Lung (tissue), 12 donors: Measurements from ENCODE around the gene SMIM29. TPM values are rescaled to one million over a fixed set of nuclear protein-coding genes. Genes with fewer than 3 reads are reported as not detected.

Source experiments
- ATAC-seq: fragments of 200-7000 bp; cut with Tn5 transposase; one replicate; pipeline ENCODE4 v1.9.1; 2020; ENCODE audit warnings: moderate number of reproducible peaks; ENCODE audit not compliant: insufficient read depth, low FRiP score
- DNase-seq, 3 donors: peaks; one replicate each; pipeline ENCODE4 v3.0.0-alpha.2; 2013 to 2017
- H3K27ac ChIP-seq, 2 donors: one replicate each; pipeline ENCODE4 v1.5.1; 2013; ENCODE audit warnings: mild to moderate bottlenecking in 2 of 2, moderate library complexity in 2 of 2, control low read depth in 1 of 2, inconsistent platforms in 1 of 2, low read depth in 1 of 2, low read length in 1 of 2
- H3K27me3 ChIP-seq, 3 donors: one replicate each; pipeline ENCODE4 v1.5.1; 2013; ENCODE audit warnings: low read length in 2 of 3; ENCODE audit not compliant: control insufficient read depth in 3 of 3, insufficient read depth in 3 of 3
- H3K36me3 ChIP-seq, 4 donors: one replicate each; pipeline ENCODE4 v1.5.1; 2013; ENCODE audit warnings: low read length in 4 of 4, mild to moderate bottlenecking in 1 of 4, moderate library complexity in 1 of 4; ENCODE audit not compliant: control insufficient read depth in 4 of 4, insufficient read depth in 4 of 4
- H3K4me1 ChIP-seq, 5 donors: one replicate each; pipeline ENCODE4 v1.5.1; 2013; ENCODE audit warnings: low read length in 5 of 5, mild to moderate bottlenecking in 2 of 5, moderate library complexity in 1 of 5; ENCODE audit not compliant: control insufficient read depth in 5 of 5, insufficient read depth in 5 of 5
- H3K4me3 ChIP-seq: one replicate; pipeline ENCODE4 v1.5.1; 2013; ENCODE audit warnings: mild to moderate bottlenecking, control low read depth, moderate library complexity
- H3K9ac ChIP-seq, 2 donors: one replicate each; pipeline ENCODE4 v1.5.1; 2013; ENCODE audit warnings: low read length in 2 of 2, control low read depth in 1 of 2; ENCODE audit not compliant: insufficient read depth in 1 of 2
- H3K9me3 ChIP-seq, 4 donors: one replicate each; pipeline ENCODE4 v1.5.1; 2013; ENCODE audit warnings: low read length in 3 of 4, mild to moderate bottlenecking in 1 of 4, moderate library complexity in 1 of 4; ENCODE audit not compliant: control insufficient read depth in 4 of 4, insufficient read depth in 3 of 4
- WGBS, 2 donors: extraction: QIAGEN DNeasy Blood & Tissue Kit; methylation state at CpG; one replicate each; pipeline ENCODE4 v1.1.7; 2013; 5-methylcytosine and 5-hydroxymethylcytosine counted together
- polyA plus RNA-seq, 2 donors: library from polyadenylated mRNA; stranded (reverse); fragments of 200-250 nt; gene quantifications; one replicate each; pipeline ENCODE4 v1.2.1, GENCODE V29; 2013
- total RNA-seq, 2 donors: library from RNA; depleted of rRNA in 1 of 2; stranded (reverse); fragments of >200 nt in 1 of 2; gene quantifications; one replicate each; pipeline ENCODE4 v1.2.1, GENCODE V29; 2014 to 2021
- TF ChIP-seq, protein P1 (sequence below): IDR thresholded peaks from 2 replicates; pipeline ENCODE4 v1.5.1; 2012; ENCODE audit warnings: mild to moderate bottlenecking; ENCODE audit errors: control extremely low read depth, extremely low read depth
- donor health status: control.
- donor health status: control.
- donor health status: Bipolar disorder and iron deficiency.
- donor health status: healthy.
- donor health status: DM: yes; HTN: yes; CAD: no.

SMIM29 gene
- total and polyA plus RNA-seq, 4 donors, result 8.5 to 122 (median 58.3) TPM

DNA sequence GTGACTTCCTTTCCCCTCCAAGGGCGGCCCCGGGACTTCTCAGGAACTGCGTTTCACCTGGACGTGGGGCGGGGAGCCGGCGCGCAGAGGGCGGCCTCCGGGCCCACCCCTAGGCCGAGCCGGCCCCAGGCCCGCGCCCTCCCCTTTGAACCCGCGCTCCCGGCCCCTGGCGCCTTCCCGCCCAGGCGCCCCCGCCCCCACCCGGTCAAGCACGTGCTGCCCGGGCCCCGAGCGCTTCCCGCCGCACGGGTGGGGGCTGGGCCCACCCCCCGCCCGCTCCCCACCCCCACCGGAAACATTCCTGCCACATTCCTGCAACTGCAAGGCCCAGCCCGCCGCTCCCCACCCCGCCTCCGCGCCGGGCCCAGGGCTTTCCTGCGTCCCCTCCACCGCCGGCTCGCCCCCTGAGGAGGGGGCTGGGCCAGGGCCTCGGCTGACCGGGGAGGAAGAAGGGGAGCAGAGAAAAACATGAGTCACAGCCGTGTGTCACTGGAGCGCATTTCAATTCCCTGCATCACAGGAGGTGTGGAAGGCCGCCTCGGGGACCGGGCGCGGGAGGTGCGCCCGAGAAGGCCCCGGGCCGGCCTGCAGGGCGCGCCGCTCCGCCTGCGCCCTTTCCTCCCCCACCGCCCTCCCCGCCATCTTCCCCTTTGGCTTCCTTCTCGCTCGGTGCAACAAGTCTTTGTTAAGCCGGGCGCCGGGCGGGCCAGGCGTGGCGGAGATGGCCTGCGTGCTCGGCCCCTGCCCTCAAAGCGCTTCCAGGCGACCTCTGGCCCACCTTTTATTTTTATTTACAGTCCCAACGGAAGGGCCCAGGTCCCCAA, 13.3 kb downstream of the SMIM29 start:
- Histone ChIP-seq H3K4me3 (peak overlapping the region; percentile 0), H3K9me3 (no peaks in the 10 kb centered on the region), H3K9ac (peak overlapping the region; percentile 19 to 49), H3K36me3 (peaks cover 0 to 1% (median 0%) of the 10 kb centered on the region in 4 donors), H3K4me1 (peaks cover 0 to 20% (median 8%) of the 10 kb centered on the region in 5 donors), H3K27ac (peak overlapping the region; percentile 21 to 94), H3K27me3 (no peaks in the 10 kb centered on the region)
- DNase-seq (peak; percentile 61 to 84 (median 79)), ATAC-seq (peak; percentile 51)
- 3 to 9% methylated on average over 30 to 75 of the region's 75 CpGs for WGBS, 2 donors
- TF ChIP-seq, protein P1, sequence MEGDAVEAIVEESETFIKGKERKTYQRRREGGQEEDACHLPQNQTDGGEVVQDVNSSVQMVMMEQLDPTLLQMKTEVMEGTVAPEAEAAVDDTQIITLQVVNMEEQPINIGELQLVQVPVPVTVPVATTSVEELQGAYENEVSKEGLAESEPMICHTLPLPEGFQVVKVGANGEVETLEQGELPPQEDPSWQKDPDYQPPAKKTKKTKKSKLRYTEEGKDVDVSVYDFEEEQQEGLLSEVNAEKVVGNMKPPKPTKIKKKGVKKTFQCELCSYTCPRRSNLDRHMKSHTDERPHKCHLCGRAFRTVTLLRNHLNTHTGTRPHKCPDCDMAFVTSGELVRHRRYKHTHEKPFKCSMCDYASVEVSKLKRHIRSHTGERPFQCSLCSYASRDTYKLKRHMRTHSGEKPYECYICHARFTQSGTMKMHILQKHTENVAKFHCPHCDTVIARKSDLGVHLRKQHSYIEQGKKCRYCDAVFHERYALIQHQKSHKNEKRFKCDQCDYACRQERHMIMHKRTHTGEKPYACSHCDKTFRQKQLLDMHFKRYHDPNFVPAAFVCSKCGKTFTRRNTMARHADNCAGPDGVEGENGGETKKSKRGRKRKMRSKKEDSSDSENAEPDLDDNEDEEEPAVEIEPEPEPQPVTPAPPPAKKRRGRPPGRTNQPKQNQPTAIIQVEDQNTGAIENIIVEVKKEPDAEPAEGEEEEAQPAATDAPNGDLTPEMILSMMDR, result no peak

DNA sequence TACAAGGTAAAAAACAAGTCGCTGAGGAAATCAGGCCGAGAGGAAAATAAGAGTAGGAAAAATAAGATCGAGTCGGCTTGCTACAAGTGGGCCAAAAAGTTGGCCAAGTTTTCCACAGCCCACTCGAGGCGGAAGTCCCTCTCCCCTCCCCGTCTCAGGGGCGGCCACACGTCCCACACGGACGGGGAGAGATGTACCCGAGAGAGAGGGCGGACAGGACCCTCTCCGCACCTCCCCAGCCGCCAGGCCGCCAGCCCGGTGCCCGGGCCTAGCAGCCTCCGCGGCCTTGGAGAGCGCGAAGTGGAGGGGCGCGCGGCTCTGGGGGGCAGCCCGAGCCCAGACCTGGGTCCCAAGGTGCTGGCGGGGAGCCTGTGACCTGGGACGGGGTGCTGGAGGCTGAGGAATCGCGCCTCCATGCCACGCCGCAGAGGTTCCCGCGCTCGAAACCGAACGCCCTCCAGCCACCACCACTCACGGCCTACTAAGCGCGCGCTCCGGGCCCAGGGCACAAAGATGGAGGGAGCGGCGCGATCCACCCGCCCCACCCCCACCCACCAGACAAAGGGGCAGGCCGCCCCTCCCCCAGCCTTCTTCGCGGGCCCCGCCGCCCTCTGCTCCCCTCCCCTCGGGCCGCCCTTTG, 14.0 kb downstream of the SMIM29 start:
- H3K4me3 ChIP-seq, result no peak overlapping the region
- peak overlapping the region in 1 of 2 donors; percentile 74 for H3K27ac ChIP-seq
- ATAC-seq (no peak), DNase-seq (no peak)
- no peaks in the 10 kb centered on the region for H3K27me3 ChIP-seq
- peaks cover 0 to 20% (median 8%) of the 10 kb centered on the region in 5 donors for H3K4me1 ChIP-seq
- WGBS, 2 donors, result 75 to 79% methylated on average over 48 to 53 of the region's 53 CpGs
- TF ChIP-seq, protein P1, result no peak
- H3K9ac ChIP-seq, result peak overlapping the region in 1 of 2 donors; percentile 25
- H3K9me3 ChIP-seq, result no peaks in the 10 kb centered on the region
- no peaks in the 10 kb centered on the region for H3K36me3 ChIP-seq

DNA sequence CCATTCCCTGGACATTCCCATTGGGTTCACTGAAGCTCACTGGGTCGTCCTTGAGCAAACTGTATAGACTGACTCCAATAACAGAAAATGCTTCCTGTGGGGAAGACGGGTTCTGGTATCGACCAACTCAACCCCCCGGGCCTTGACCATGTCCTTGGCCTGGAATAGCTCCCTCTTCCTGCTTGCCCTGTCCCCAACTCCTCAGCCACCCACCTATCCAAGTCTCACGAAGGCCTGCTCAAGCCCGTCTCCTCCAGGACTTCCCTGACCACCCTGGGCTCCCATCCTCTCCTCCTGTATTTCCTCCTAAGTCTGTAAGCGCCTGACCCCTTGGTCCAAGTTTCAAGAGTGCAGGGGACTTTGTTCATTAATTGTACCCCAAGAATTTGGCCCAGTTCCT, 14.9 kb downstream of the SMIM29 start:
- TF ChIP-seq, protein P1, result no peak
- 93 to 96% methylated on average over 7 of the region's 7 CpGs for WGBS, 2 donors
- Histone ChIP-seq H3K4me1 (peaks cover 0 to 19% (median 8%) of the 10 kb centered on the region in 5 donors), H3K9ac (no peak overlapping the region), H3K4me3 (no peak overlapping the region), H3K27ac (no peak overlapping the region), H3K27me3 (no peaks in the 10 kb centered on the region), H3K36me3 (no peaks in the 10 kb centered on the region), H3K9me3 (no peaks in the 10 kb centered on the region)
- no peak for DNase-seq
- ATAC-seq, result no peak
